Measurements from ENCODE around the gene SEMA6D.

Gene SEMA6D

DNA sequence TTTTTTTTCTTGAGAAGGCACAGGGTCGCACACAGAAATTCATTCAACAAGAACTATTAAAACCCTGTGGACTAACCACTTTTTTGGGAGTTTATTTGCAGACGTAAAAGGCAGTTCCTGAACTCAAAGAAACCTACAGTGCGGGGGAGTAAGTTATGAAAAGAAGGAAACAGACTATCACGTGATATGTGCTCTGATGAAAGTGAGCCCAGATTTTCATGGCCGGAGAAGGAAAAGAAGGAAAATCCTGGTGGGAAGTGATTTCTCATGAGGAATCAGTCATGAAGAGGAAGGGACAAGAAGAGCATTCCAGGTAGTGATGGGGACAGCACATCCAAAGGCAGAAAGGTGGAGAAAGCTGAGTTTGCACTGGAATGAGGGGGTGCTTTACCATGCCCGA, 26.1 kb downstream of the SEMA6D start:
- DNase-seq (ENCODE audit: low read depth): no peak

DNA sequence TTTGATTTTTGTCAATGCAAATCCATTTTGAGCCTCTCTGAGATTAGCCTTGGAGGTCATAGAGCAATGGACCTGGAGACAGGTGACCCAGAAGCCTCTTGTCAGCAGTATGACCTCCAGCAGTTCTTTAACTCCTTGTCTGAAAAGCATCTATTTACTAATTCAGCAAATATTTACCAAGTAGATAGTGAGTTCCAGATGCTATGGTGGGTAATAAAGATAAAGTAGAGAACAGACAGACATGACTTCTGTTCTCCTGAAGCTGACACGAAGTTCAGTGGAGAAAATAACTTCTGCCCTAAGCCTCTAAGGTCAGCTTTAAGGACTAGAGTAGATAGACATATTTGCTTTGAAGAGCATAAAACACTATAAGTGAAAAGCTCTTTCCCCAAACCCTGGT, 26.6 kb downstream of the SEMA6D start:
- no peak for DNase-seq (ENCODE audit: low read depth)

- DNase-seq (ENCODE audit: low read depth): no peak
Observed at GRCh38 chr15:47744496-47744895, 27.2 kb downstream of the SEMA6D start.

DNA sequence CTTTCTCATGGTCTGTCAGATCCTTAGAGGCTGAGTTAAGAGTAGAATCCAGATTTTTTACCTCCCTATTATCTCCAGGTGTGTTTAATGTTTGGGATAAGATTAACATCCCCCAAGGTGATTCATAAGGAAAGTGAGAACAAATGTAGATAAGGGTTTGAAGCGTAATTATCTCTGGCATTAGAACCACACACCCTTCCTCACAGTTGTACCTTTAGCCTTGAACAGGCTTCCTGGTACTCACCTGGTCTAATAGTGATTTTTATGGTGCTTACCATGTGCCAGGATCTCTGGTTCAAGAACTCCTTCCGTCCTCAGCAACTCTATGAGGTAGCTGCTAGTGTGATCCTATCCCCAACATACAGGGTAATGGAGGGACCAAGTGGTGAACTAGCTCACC, 27.7 kb downstream of the SEMA6D start:
- DNase-seq (ENCODE audit: low read depth): no peak

DNA sequence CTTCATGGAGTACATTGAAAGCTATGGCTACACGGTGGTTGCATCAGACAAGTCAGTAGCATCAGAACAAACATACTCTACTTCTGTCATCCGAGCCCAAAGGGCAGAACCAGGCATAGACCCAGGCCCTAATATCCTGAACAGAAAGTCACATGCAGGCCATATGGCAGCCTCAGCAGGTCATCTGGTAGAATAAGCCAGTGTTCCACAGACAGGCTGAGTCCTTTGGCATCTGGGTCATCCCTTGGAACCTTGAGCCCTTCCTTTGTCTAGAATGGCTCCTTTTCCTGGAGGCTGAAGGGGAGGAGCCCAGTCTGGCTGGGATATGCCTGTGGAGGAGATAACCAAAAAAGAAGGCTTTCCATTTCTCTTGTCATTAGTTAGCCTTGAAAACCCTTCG, 29.2 kb downstream of the SEMA6D start:
- no peak for DNase-seq (ENCODE audit: low read depth)

DNA sequence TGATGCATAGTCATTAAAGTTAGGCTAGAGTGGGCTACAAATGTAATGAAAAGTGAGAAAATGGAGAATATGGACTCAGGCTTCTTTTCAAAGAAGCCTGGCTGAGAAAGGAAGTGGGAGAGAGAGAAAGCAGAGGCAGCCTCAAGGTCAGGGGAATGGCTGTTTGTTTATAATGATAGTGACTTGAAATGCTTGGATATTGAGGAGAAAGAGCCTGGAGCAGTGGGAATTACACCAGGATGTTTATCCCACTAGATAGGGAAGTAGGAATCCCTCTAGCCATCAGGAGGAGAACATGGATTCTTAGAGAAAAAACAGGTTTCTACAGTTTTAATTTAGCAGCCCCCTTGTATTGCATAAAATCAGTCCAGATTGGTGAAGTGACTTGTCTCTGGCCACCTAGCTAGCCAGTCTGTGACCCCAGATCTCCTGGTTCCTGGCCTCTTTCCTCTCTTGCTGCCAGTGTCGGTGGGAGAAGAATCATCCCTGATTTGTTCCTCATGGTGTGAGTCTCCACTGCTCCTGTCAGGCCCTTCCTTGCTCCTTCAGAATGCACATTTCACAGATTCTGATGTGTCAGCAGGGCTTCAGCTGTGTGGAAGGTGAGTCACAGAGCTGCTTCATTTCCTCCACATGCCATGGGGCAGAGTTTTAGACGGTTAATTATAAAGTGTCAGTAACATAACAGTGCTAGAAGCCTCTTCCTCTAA, 32.9 kb downstream of the SEMA6D start:
- peak; percentile 90 for DNase-seq (ENCODE audit: low read depth)

- DNase-seq (ENCODE audit: low read depth): peak; percentile 27
Observed at GRCh38 chr15:47750740-47751262, 33.5 kb downstream of the SEMA6D start.

DNA sequence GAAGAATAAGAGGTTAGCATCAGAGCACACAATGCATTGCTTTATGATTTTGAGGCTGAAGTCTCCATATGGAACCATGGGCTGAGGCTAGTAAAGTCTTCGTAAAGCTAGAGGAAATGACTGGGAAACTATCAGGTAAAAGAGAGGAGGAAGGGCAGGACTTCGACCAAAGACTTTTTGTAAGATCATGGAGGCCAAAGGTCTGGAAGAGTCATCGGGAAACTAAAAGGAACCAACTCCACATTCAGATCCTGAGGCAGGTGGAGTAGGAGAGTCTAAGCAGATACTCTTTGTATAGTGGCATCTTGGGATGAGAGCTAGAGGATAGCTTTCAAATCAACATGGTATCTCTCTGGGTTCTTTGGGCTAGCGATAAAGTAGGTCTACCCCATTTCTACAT, 36.3 kb downstream of the SEMA6D start:
- DNase-seq (ENCODE audit: low read depth): no peak

DNA sequence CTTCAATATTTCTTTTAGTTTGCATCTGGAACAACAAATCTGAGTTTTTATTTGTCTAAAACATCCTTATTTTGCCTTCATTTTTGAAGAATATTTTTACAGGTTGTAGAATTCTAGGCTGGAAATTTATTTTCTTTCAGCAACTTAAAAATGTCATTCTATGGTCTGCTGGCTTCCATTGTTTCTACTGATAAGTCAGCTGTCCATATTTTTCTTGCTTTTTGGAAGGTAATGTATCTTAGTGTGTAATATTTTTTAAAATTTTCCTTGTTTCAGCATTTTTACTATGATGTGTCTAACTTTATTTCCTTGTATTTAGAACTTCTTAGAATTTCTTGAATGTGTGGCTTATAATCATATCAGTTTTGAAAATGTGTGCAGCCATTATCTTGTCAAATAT, 37.0 kb downstream of the SEMA6D start:
- no peak for DNase-seq (ENCODE audit: low read depth)

GRCh38 chr15:47755941-47756340, 38.6 kb downstream of the SEMA6D start:
- no peak for DNase-seq (ENCODE audit: low read depth)

GRCh38 chr15:47756872-47757271, 39.6 kb downstream of the SEMA6D start:
- DNase-seq (ENCODE audit: low read depth): peak; percentile 87

- no peak for DNase-seq (ENCODE audit: low read depth)
Observed at GRCh38 chr15:47757331-47757730, 40.0 kb downstream of the SEMA6D start.

- DNase-seq (ENCODE audit: low read depth): no peak
Observed at GRCh38 chr15:47762621-47763020, 45.3 kb downstream of the SEMA6D start.

DNA sequence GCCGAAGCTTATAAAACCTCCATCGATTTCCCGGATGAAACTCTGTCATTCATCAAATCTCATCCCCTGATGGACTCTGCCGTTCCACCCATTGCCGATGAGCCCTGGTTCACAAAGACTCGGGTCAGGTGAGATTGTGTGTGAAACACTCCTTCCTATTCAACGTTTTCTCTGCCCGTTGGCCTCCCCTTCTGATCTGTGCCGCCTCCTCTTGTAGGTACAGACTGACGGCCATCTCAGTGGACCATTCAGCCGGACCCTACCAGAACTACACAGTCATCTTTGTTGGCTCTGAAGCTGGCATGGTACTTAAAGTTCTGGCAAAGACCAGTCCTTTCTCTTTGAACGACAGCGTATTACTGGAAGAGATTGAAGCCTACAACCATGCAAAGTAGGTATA, 47.4 kb downstream of the SEMA6D start:
- DNase-seq (ENCODE audit: low read depth): no peak

GRCh38 chr15:47766406-47766805, 49.1 kb downstream of the SEMA6D start:
- DNase-seq (ENCODE audit: low read depth): no peak

DNA sequence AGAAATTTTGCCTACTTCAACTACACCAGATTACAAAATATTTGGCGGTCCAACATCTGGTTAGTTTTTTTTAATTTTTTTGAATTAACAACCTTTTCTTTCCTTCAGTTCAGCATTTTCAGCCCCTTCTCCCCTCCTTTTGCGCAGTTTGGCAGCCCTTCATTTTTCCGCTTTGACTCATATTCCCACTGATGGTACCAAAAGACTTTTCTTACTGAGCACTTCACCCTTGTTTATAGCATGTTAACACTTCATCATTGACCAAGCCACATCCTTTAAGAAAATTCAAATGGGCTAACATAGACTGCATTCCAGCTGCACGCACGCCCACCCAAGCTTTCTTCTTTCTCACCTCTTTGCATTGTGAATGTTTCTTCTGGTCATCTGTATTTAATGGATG, 49.7 kb downstream of the SEMA6D start:
- DNase-seq (ENCODE audit: low read depth): no peak

GRCh38 chr15:47768735-47769134, 51.4 kb downstream of the SEMA6D start:
- DNase-seq (ENCODE audit: low read depth): no peak

- DNase-seq (ENCODE audit: low read depth): no peak
Observed at GRCh38 chr15:47769166-47769565, 51.9 kb downstream of the SEMA6D start.

GRCh38 chr15:47773143-47773542, 55.8 kb downstream of the SEMA6D start:
- DNase-seq (ENCODE audit: low read depth): no peak

- no peak for DNase-seq (ENCODE audit: low read depth)
Observed at GRCh38 chr15:47778263-47778770, 61.0 kb downstream of the SEMA6D start.

DNA sequence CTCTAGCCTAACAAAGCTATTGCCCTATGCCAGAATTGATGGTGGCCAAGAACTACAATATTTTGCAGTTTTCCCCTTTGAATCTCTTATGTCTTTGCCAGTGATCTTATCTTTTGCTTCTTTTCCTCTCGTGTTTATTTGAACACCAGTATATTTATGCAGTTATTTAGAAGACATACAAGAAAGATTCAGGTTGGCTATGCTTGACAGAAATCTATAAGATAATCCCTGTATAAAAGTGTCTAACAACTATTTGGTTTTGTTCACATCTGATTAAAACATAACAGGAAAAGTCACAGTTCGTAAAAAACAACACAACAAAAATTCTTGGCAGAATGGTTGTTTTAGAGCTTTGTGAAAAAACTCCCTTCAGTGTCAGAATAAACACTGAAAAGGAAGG, 63.7 kb downstream of the SEMA6D start:
- no peak for DNase-seq (ENCODE audit: low read depth)

DNA sequence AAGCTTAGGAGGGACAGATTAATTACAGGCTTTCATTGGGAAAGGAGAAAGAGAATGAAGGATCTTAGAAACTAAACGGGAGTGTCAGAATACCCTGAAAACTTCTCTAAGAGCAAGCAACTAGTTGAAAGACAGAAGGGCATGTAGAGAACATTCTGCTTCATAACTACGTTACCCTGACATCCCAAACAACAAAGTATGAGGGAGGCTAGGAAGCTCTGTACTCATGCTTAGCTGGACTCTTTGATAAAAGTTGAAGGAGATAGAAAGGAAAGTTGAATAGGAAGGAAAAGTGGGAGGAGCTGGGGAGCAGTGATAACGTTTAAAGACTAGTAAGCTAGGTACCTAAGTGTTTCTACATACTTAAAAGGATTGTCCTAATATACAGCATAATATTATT, 64.2 kb downstream of the SEMA6D start:
- DNase-seq (ENCODE audit: low read depth): no peak

GRCh38 chr15:47784820-47785219, 67.5 kb downstream of the SEMA6D start:
- no peak for DNase-seq (ENCODE audit: low read depth)

- DNase-seq (ENCODE audit: low read depth): no peak
Observed at GRCh38 chr15:47786371-47786770, 69.1 kb downstream of the SEMA6D start.

Data from ELR (cell line).